ENCODE results near the gene LCN12. TPM values are rescaled to one million over a fixed set of nuclear protein-coding genes. Genes with fewer than 3 reads are reported as not detected.

LCN12 gene
- total RNA-seq, 1 donor from 2014 or later = not detected

DNA sequence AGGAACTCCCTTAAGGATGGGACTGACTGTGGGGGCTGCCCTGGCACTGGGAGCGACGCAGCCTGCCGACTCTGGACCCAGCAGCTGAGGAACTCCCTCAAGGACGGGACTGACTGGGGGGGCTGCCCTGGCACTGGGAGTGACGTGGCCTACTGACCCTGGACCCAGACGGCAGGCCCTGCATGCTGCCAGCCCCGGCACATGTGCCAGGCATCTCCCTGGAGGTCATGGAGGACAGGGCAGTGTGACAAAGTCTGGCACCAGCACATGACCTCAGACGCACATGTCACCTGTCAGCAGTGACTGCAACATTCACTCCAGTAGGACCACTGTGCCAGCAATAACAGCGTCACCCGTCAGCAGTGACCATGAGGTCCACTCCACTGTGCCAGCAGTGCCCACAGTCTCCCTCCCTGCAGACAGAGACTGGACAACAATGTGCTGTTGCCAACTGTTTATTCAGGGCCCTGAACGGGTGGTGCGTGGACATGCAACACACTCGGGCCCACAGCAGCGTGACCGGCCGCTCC lies 12.0 kb upstream of the LCN12 start:
- Histone ChIP-seq H3K36me3 (peaks cover 0 to 38% of the 10 kb centered on the region in 2 donors), H3K27me3 (no peaks in the 10 kb centered on the region), H3K4me3 (no peak overlapping the region), H3K4me1 (peaks cover 18% of the 10 kb centered on the region), H3K9me3 (no peaks in the 10 kb centered on the region), H3K27ac (no peak overlapping the region)
- no peak for DNase-seq (ENCODE audit: extremely low spot score in 2 of 2)
- TF ChIP-seq POLR2A (IDR thresholded peaks at IDR 0.05) (no peak), POLR2AphosphoS5 (IDR thresholded peaks at IDR 0.05; ENCODE audit: insufficient read depth in 1 of 2, low read depth in 1 of 2) (no peak)
- TF ChIP-seq, protein P1, sequence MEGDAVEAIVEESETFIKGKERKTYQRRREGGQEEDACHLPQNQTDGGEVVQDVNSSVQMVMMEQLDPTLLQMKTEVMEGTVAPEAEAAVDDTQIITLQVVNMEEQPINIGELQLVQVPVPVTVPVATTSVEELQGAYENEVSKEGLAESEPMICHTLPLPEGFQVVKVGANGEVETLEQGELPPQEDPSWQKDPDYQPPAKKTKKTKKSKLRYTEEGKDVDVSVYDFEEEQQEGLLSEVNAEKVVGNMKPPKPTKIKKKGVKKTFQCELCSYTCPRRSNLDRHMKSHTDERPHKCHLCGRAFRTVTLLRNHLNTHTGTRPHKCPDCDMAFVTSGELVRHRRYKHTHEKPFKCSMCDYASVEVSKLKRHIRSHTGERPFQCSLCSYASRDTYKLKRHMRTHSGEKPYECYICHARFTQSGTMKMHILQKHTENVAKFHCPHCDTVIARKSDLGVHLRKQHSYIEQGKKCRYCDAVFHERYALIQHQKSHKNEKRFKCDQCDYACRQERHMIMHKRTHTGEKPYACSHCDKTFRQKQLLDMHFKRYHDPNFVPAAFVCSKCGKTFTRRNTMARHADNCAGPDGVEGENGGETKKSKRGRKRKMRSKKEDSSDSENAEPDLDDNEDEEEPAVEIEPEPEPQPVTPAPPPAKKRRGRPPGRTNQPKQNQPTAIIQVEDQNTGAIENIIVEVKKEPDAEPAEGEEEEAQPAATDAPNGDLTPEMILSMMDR (IDR thresholded peaks at IDR 0.05) = no peak
- intact Hi-C loops (cut with DNase I) = loop anchor here (5.0 kb wide), 1 partner anchor 87 kb away; the partner anchor contains the start of gene ABCA2

DNA sequence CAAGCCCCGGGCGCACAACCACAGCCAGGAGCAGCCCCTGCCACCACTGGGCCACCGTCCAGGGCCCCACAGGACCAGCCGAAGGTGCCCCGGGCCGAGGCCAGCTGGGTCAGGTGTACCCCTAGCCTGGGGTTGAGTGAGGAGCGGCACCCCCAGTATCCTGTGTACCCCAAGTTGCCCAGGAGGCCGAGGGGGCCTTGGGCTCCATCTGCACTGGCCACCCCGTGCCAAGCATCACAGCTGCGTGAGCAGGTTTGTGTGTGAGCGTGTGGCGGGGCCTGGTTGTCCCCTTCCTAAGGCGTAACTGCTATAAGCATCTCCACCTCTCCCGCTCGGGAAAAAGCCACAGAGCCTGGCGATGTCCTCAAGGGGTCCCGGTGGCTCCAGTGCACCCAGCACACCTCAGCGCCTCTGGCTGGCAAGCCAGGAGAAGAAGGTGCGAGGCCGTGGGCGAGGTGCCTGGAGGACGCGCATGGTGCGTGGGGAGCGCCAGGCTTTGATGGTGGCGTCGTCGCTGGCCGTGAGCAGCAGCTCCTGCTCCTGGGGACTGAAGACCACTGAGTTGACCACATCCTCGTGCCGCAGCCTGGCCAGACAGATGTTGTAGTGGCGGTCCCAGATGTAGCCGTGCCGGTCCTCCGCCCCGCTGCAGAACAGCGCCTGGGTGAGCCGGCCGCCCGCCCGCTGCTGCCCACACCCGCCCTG lies 11.4 kb upstream of the LCN12 start:
- no peak overlapping the region for H3K4me3 ChIP-seq
- TF ChIP-seq POLR2A (IDR thresholded peaks at IDR 0.05) = no peak
- TF ChIP-seq, protein P1 (IDR thresholded peaks at IDR 0.05) = no peak
- no peak for TF ChIP-seq POLR2AphosphoS5 (IDR thresholded peaks at IDR 0.05; ENCODE audit: insufficient read depth in 1 of 2, low read depth in 1 of 2)
- H3K27me3 ChIP-seq = no peaks in the 10 kb centered on the region
- DNase-seq (ENCODE audit: extremely low spot score in 2 of 2) = no peak
- intact Hi-C loops (cut with DNase I) = loop anchor here (5.0 kb wide), 1 partner anchor 87 kb away; the partner anchor contains the start of gene ABCA2
- H3K36me3 ChIP-seq = peaks cover 0 to 38% of the 10 kb centered on the region in 2 donors
- no peak overlapping the region for H3K27ac ChIP-seq
- no peaks in the 10 kb centered on the region for H3K9me3 ChIP-seq
- H3K4me1 ChIP-seq = peaks cover 22% of the 10 kb centered on the region

DNA sequence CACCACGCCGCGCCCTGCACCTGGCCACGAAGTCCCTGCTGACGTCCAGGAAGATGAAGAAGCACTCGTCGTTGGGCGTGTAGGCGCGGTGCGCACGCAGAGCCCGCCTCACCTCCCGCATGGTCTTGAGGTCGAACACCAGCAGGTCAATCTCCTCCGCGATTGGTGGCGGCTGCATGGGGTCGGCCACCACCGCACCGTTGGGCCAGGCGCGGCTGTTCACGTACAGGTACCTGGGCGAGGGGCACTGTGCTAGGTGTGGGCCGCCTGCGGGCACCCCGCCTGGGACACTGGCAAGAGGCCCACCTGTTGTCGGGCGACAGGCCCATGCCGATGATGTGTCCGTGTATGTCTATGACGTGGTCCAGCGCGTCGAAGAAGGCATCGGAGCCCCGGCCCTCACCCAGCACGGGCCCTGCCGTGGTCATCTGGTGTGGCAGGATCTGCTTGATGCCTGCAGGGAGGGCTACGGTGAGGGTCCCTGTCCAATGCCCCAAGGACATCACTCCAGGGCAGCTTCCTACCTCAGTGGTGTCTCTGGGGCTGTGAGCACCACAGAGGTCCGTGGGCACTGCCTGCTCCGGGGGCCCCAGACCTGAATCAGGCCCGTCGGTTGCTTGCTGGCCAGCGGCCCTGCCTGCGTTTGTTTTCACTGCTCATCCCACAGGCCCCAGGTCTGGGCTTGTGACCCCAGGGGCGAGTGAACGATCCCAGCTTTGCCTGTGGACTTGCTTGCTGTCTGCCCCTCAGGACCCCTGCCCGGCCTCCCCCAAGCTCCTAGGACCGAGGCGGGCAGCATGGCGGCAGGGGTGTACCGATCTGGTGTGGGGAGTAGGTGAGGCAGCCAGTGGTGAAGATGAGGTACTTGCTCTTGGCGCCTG lies 10.6 kb upstream of the LCN12 start:
- Histone ChIP-seq H3K36me3 (peaks cover 0 to 38% of the 10 kb centered on the region in 2 donors), H3K4me3 (no peak overlapping the region), H3K9me3 (no peaks in the 10 kb centered on the region), H3K27ac (no peak overlapping the region), H3K4me1 (peaks cover 22% of the 10 kb centered on the region), H3K27me3 (no peaks in the 10 kb centered on the region)
- intact Hi-C loops (cut with DNase I) = loop anchor here (5.0 kb wide), 1 partner anchor 86 kb away; the partner anchor contains the start of gene ABCA2
- no peak for DNase-seq (ENCODE audit: extremely low spot score in 2 of 2)
- TF ChIP-seq POLR2AphosphoS5 (IDR thresholded peaks at IDR 0.05; ENCODE audit: insufficient read depth in 1 of 2, low read depth in 1 of 2) = no peak
- TF ChIP-seq, protein P1 (IDR thresholded peaks at IDR 0.05) = no peak

DNA sequence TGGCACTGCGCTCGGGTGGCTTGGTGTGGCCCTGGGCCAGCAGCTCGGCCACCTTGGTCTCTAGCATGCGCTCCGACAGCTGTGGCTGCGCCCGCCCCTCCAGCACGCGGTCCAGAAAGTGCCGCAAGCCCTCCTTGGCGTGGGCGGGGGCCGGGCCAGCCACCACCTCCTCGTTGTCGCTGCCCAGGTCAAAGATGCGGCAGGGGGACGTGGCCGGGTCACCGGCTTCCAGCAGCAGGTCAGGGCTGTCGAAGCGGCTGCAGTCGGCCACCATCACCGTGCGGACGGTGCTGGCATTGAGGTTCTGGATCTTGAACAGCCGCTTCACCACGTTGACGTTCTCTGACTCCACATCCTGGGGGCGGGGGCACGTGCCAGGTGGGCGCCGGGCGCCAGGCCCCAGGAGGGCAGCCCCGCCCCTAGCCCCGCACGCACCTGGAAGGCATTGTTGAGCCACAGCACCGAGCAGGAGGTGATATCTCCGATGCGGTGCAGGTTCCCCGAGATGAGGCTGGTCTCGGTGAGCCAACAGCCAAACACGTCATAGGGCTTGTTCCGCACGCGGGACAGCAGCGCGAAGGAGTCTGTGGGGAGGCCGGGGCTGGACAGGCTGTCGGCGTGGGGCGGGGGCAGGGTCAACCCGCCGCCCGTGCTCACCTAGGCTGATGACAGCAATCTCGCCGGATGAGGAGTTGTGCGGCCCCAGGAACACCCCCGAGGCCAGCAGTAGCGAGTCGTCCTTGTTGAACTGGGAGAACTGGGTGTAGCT lies 9.8 kb upstream of the LCN12 start:
- H3K36me3 ChIP-seq = peaks cover 0 to 38% of the 10 kb centered on the region in 2 donors
- DNase-seq (ENCODE audit: extremely low spot score in 2 of 2) = no peak
- intact Hi-C loops (cut with DNase I) = loop anchor here (5.0 kb wide), 1 partner anchor 85 kb away; the partner anchor contains the start of gene ABCA2
- H3K27me3 ChIP-seq = no peaks in the 10 kb centered on the region
- H3K4me3 ChIP-seq = no peak overlapping the region
- TF ChIP-seq POLR2AphosphoS5 (IDR thresholded peaks at IDR 0.05; ENCODE audit: insufficient read depth in 1 of 2, low read depth in 1 of 2) (no peak), POLR2A (IDR thresholded peaks at IDR 0.05) (no peak)
- TF ChIP-seq, protein P1 (IDR thresholded peaks at IDR 0.05) = no peak
- no peak overlapping the region for H3K27ac ChIP-seq
- H3K9me3 ChIP-seq = no peaks in the 10 kb centered on the region
- peaks cover 26% of the 10 kb centered on the region for H3K4me1 ChIP-seq

Measured in vagina (tissue), 2 donors.